AG10803 (cell line): ENCODE measurements around the gene CYBA.

ENCODE experiments used
- DNase-seq: peaks from one replicate; pipeline ENCODE4 v3.0.0; 2010; ENCODE audit warnings: low read depth
- H3K4me3 ChIP-seq: 2 replicates; pipeline ENCODE4 v1.5.1; 2011; ENCODE audit warnings: mild to moderate bottlenecking, low read length, control low read depth
- CTCF ChIP-seq: conservative IDR thresholded peaks from 2 replicates; pipeline ENCODE4 v1.5.1; 2011; ENCODE audit warnings: mild to moderate bottlenecking, low read length, control low read depth, inconsistent platforms

CYBA gene

GRCh38 chr16:88667461-88667860, 16.6 kb upstream of the CYBA start:
- H3K4me3 ChIP-seq, result no peak overlapping the region
- DNase-seq, result no peak
- TF ChIP-seq CTCF, result no peak

GRCh38 chr16:88665570-88665969, 14.7 kb upstream of the CYBA start:
- DNase-seq, result no peak
- TF ChIP-seq CTCF, result no peak
- H3K4me3 ChIP-seq, result no peak overlapping the region

GRCh38 chr16:88665148-88665547, 14.3 kb upstream of the CYBA start:
- no peak overlapping the region for H3K4me3 ChIP-seq
- DNase-seq, result no peak
- no peak for TF ChIP-seq CTCF

- no peak for TF ChIP-seq CTCF
- peak within 1 kb of the TSS; percentile 88 for H3K4me3 ChIP-seq
Measured at GRCh38 chr16:88662843-88663606, 12.2 kb upstream of the CYBA start, which contains the start of gene MVD. Gene MVD, minus strand, starts transcription at chr16:88663091. Its CDS starts 11 bp downstream, at chr16:88663080.

GRCh38 chr16:88662222-88662842, 11.5 kb upstream of the CYBA start:
- no peak for DNase-seq
- peak overlapping the region; percentile 77 for H3K4me3 ChIP-seq
- no peak for TF ChIP-seq CTCF

More at GRCh38 chr16:88662843-88663606, 12.2 kb upstream of the CYBA start, which contains the start of gene MVD:
- peak; percentile 97 for DNase-seq

- no peak overlapping the region for H3K4me3 ChIP-seq
- DNase-seq, result no peak
- no peak for TF ChIP-seq CTCF
Measured at GRCh38 chr16:88661468-88661867, 10.6 kb upstream of the CYBA start.

GRCh38 chr16:88659160-88659559, 8.3 kb upstream of the CYBA start:
- no peak for DNase-seq
- TF ChIP-seq CTCF, result no peak
- H3K4me3 ChIP-seq, result no peak overlapping the region
